SK-N-MC (cell line): Measurements from ENCODE around the gene FOXO1.

Experiments used
- EZH2 ChIP-seq: fragments of 200-600 bp; sonication (generic); IDR thresholded peaks from one replicate; pipeline ENCODE4 v1.6.1; 2017; ENCODE audit warnings: antibody characterized with exemption
- POLR2AphosphoS5 ChIP-seq: IDR thresholded peaks from 2 replicates; pipeline ENCODE4 v1.6.1; 2012; ENCODE audit warnings: mild to moderate bottlenecking, low read depth, low read length, borderline replicate concordance

DNA sequence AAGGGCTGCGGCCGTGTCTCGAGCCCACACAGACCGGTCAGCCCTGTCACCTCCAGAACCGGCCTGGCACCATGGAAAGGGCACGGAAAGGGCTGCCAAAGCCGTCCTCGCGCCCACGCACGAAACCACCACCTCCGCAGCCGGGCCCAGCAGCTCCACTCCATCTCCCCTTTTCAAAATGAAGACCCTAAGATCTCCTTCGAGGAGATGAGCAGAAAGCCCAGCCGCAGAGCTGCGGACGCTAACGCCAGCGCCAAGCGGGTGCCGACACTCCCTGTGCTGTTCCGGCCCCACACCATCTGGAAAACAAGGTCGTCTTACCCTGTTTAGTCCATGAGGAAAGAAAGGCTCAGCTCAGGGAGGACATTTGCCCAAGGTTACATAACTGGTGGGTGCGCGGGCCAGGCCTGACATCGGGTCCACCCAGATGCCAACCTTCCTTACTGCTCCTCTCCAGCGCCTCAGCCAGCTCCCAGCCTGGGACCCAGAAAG, 131.1 kb downstream of the FOXO1 start:
- TF ChIP-seq POLR2AphosphoS5 (no peak), EZH2 (no peak)
